GM18951 (cell line): ENCODE results near the gene COL8A1.

Experiments used
- POLR2A ChIP-seq: IDR thresholded peaks from 4 replicates; pipeline ENCODE4 v1.6.1; 2011; ENCODE audit warnings: mild to moderate bottlenecking; ENCODE audit not compliant: insufficient read length, insufficient read depth; ENCODE audit errors: extremely low read depth
- in situ Hi-C: fragments of 300-500 bp; cut with MboI; formaldehyde crosslinking; loops from one replicate; pipeline ENCODE4 v1.12.0; 2022; ENCODE audit warnings: low sequenced_read_pairs, mixed read lengths, inconsistent platforms; ENCODE audit not compliant: unreplicated experiment

The COL8A1 gene

GRCh38 chr3:99839613-99840012 lies 201.2 kb downstream of the COL8A1 start:
- no peak for TF ChIP-seq POLR2A
- in situ Hi-C loops = loop anchor here (10.0 to 25.0 kb wide), 2 partner anchors 215 to 748 kb away; no protein-coding TSS in a partner anchor

- in situ Hi-C loops = loop anchor here (10.0 to 25.0 kb wide), 2 partner anchors 213 to 745 kb away; no protein-coding TSS in a partner anchor
Observed at GRCh38 chr3:99841949-99842348, 203.6 kb downstream of the COL8A1 start.

- in situ Hi-C loops = loop anchor here (10.0 to 25.0 kb wide), 2 partner anchors 212 to 744 kb away; no protein-coding TSS in a partner anchor
- TF ChIP-seq POLR2A = no peak
Observed at GRCh38 chr3:99842826-99843589, 204.6 kb downstream of the COL8A1 start.

- in situ Hi-C loops = loop anchor here (10.0 to 25.0 kb wide), 2 partner anchors 211 to 744 kb away; no protein-coding TSS in a partner anchor
- TF ChIP-seq POLR2A = no peak
Observed at GRCh38 chr3:99843590-99844258, 205.3 kb downstream of the COL8A1 start.

GRCh38 chr3:99845331-99845730 lies 206.9 kb downstream of the COL8A1 start:
- no peak for TF ChIP-seq POLR2A
- in situ Hi-C loops = loop anchor here (10.0 to 25.0 kb wide), 2 partner anchors 209 to 742 kb away; no protein-coding TSS in a partner anchor

- in situ Hi-C loops = loop anchor here (10.0 to 25.0 kb wide), 2 partner anchors 209 to 741 kb away; no protein-coding TSS in a partner anchor
Observed at GRCh38 chr3:99845999-99846398, 207.6 kb downstream of the COL8A1 start.

GRCh38 chr3:99846477-99847160 lies 208.2 kb downstream of the COL8A1 start:
- in situ Hi-C loops = loop anchor here (10.0 to 25.0 kb wide), 2 partner anchors 208 to 741 kb away; no protein-coding TSS in a partner anchor
- TF ChIP-seq POLR2A = no peak

More at GRCh38 chr3:99845999-99846398, 207.6 kb downstream of the COL8A1 start:
- no peak for TF ChIP-seq POLR2A

- no peak for TF ChIP-seq POLR2A
- in situ Hi-C loops = loop anchor here (10.0 to 25.0 kb wide), 2 partner anchors 206 to 739 kb away; no protein-coding TSS in a partner anchor
Observed at GRCh38 chr3:99848433-99848832, 210.0 kb downstream of the COL8A1 start.
